GM23338 (cell line): Measurements from ENCODE around the gene AQP10. TPM values are rescaled to one million over a fixed set of nuclear protein-coding genes. Genes with fewer than 3 reads are reported as not detected.

ENCODE experiments used
- ATAC-seq: fragments of 200-7000 bp; cut with Tn5 transposase; 3 replicates; pipeline ENCODE4 v1.9.1; 2020
- DNase-seq: peaks from one replicate; pipeline ENCODE4 v3.0.0-alpha.2; 2015; ENCODE audit warnings: low spot score
- H2AFZ ChIP-seq: fragments of 200-600 bp; sonication (generic); 2 replicates; pipeline ENCODE4 v1.8.0; 2016; ENCODE audit warnings: antibody characterized with exemption, mild to moderate bottlenecking, moderate library complexity
- H3F3A ChIP-seq: fragments of 200-600 bp; sonication (generic); replicated peaks from 2 replicates; pipeline ENCODE4 v1.8.0; 2017; ENCODE audit warnings: antibody characterized with exemption, mixed run types, low read depth
- H3K27ac ChIP-seq: fragments of 200-600 bp; sonication (generic); 2 replicates; pipeline ENCODE4 v1.6.1; 2016; ENCODE audit warnings: low read depth
- H3K27me3 ChIP-seq: fragments of 200-600 bp; sonication (generic); 2 replicates; pipeline ENCODE4 v1.8.0; 2016; ENCODE audit warnings: mild to moderate bottlenecking, mixed run types, moderate library complexity; ENCODE audit not compliant: insufficient read depth
- H3K36me3 ChIP-seq: fragments of 200-600 bp; sonication (generic); 2 replicates; pipeline ENCODE4 v1.8.0; 2016; ENCODE audit warnings: mild to moderate bottlenecking; ENCODE audit not compliant: insufficient read depth
- H3K4me1 ChIP-seq: fragments of 200-600 bp; sonication (generic); 2 replicates; pipeline ENCODE4 v1.8.0; 2016; ENCODE audit warnings: mild to moderate bottlenecking, moderate library complexity; ENCODE audit not compliant: insufficient read depth
- H3K4me2 ChIP-seq: fragments of 200-600 bp; sonication (generic); 2 replicates; pipeline ENCODE4 v1.7.1; 2017; ENCODE audit warnings: mixed run types
- H3K4me3 ChIP-seq: fragments of 200-600 bp; sonication (generic); 2 replicates; pipeline ENCODE4 v1.6.1; 2016; ENCODE audit warnings: mixed run types
- H3K79me2 ChIP-seq: fragments of 200-600 bp; sonication (generic); replicated peaks from 2 replicates; pipeline ENCODE4 v1.8.0; 2017; ENCODE audit warnings: mild to moderate bottlenecking; ENCODE audit not compliant: insufficient read depth
- H3K9me2 ChIP-seq: fragments of 200-600 bp; sonication (generic); 2 replicates; pipeline ENCODE4 v1.8.0; 2017; ENCODE audit not compliant: insufficient read depth
- H4K20me1 ChIP-seq: fragments of 200-600 bp; sonication (generic); replicated peaks from 2 replicates; pipeline ENCODE4 v1.8.0; 2017; ENCODE audit warnings: mild to moderate bottlenecking; ENCODE audit not compliant: insufficient read depth
- H3K27ac Mint-ChIP-seq: 2 replicates; pipeline ENCODE4 v1.8.0; 2020; ENCODE audit warnings: inconsistent platforms, mild to moderate bottlenecking, moderate library complexity, mixed read lengths
- H3K27me3 Mint-ChIP-seq: 3 replicates; pipeline ENCODE4 v1.8.0; 2022; ENCODE audit warnings: low read depth, mild to moderate bottlenecking, moderate library complexity, mixed read lengths, inconsistent platforms; ENCODE audit not compliant: insufficient read depth, poor library complexity
- H3K36me3 Mint-ChIP-seq: 3 replicates; pipeline ENCODE4 v1.8.0; 2021; ENCODE audit warnings: low read depth, mild to moderate bottlenecking, inconsistent platforms, moderate library complexity, mixed read lengths
- H3K4me1 Mint-ChIP-seq: 3 replicates; pipeline ENCODE4 v1.8.0; 2020; ENCODE audit warnings: mild to moderate bottlenecking, inconsistent platforms, mixed read lengths
- H3K4me3 Mint-ChIP-seq: 3 replicates; pipeline ENCODE4 v1.8.0; 2021; ENCODE audit warnings: moderate library complexity, mild to moderate bottlenecking, inconsistent platforms, mixed read lengths
- H3K9me3 Mint-ChIP-seq: 3 replicates; pipeline ENCODE4 v1.8.0; 2020; ENCODE audit warnings: moderate library complexity, mild to moderate bottlenecking, inconsistent platforms, mixed read lengths
- CREB1 ChIP-seq: fragments of 250-450 bp; sonication (Bioruptor Pico); IDR thresholded peaks from 2 replicates; pipeline ENCODE4 v1.5.0; 2020; ENCODE audit warnings: low read depth, mild to moderate bottlenecking, moderate library complexity
- CTCF ChIP-seq, 2 experiments: fragments of 200-600 bp in 1 of 2; sonication (generic) in 1 of 2; conservative IDR thresholded peaks; 2 replicates each; pipeline versions ENCODE4 v1.5.1 to v1.6.1; 2016 to 2017; ENCODE audit warnings: antibody characterized with exemption in 2 of 2, low read depth in 2 of 2, mild to moderate bottlenecking in 2 of 2, moderate library complexity in 1 of 2
- EZH2phosphoT487 ChIP-seq: fragments of 200-600 bp; sonication (generic); IDR thresholded peaks from one replicate; pipeline ENCODE4 v1.8.1; 2018; ENCODE audit warnings: antibody characterized with exemption; ENCODE audit not compliant: unreplicated experiment
- NANOG ChIP-seq: IDR thresholded peaks from 2 replicates; pipeline ENCODE4 v1.6.1; 2016; ENCODE audit warnings: antibody characterized with exemption, borderline replicate concordance
- STAT1 ChIP-seq: IDR thresholded peaks from one replicate; pipeline ENCODE4 v1.6.1; 2016; ENCODE audit warnings: antibody characterized with exemption; ENCODE audit not compliant: unreplicated experiment
- ZNF114 ChIP-seq: fragments of 250-450 bp; sonication (Bioruptor Pico); IDR thresholded peaks from 2 replicates; pipeline ENCODE4 v1.5.0; 2020; ENCODE audit warnings: mild to moderate bottlenecking, moderate library complexity
- ZNF331 ChIP-seq: fragments of 250-450 bp; sonication (Bioruptor Pico); IDR thresholded peaks from 2 replicates; pipeline ENCODE4 v1.5.0; 2020; ENCODE audit warnings: low read depth, mild to moderate bottlenecking, moderate library complexity
- ZNF462 ChIP-seq: fragments of 250-450 bp; sonication (Bioruptor Pico); IDR thresholded peaks from 2 replicates; pipeline ENCODE4 v1.5.0; 2020; ENCODE audit warnings: mild to moderate bottlenecking, moderate library complexity
- polyA plus RNA-seq: library from polyadenylated mRNA; unstranded; fragments of >200 nt; fragmentation: Nextera tagmentation; extraction: Ambion mirVana; gene quantifications from 2 replicates; pipeline ENCODE4 v1.2.1, GENCODE V29; 2016
- total RNA-seq: library from RNA; depleted of rRNA; stranded (reverse); fragments of >200 nt; shearing (Covaris generic); gene quantifications from 2 replicates; pipeline ENCODE4 v1.2.3, GENCODE V29; 2014

AQP10 gene
- total and polyA plus RNA-seq, 2 experiments from 2014 or later: not detected

- TF ChIP-seq ZNF462 (CRISPR knock-in tag): no peak
Observed at GRCh38 chr1:154301582-154301981, 19.3 kb upstream of the AQP10 start (continued).

GRCh38 chr1:154304664-154305337 is 16.1 kb upstream of the AQP10 start:
- Histone ChIP-seq H4K20me1 (no peaks in the 10 kb centered on the region), H3K9me2 (no peaks in the 10 kb centered on the region), H3K4me1 (no peaks in the 10 kb centered on the region), H3K79me2 (no peaks in the 10 kb centered on the region), H2AFZ (no peak overlapping the region), H3K36me3 (no peaks in the 10 kb centered on the region), H3K4me3 (no peak overlapping the region), H3K4me2 (no peak overlapping the region), H3K27me3 (no peaks in the 10 kb centered on the region), H3F3A (no peaks in the 10 kb centered on the region), H3K27ac (no peak overlapping the region)
- ATAC-seq (no peak), DNase-seq (no peak)
- no peaks in the 10 kb centered on the region for H3K4me1 Mint-ChIP-seq
- H3K9me3 Mint-ChIP-seq: peaks cover 5% of the 10 kb centered on the region
- H3K4me3 Mint-ChIP-seq: no peak overlapping the region
- H3K27ac Mint-ChIP-seq: no peak overlapping the region
- peaks cover 5% of the 10 kb centered on the region for H3K27me3 Mint-ChIP-seq
- H3K36me3 Mint-ChIP-seq: no peaks in the 10 kb centered on the region
- no peak for TF ChIP-seq EZH2phosphoT487
- TF ChIP-seq CREB1: no peak
- no peak for TF ChIP-seq ZNF331
- no peak for TF ChIP-seq NANOG
- TF ChIP-seq STAT1: no peak
- TF ChIP-seq ZNF114 (CRISPR knock-in tag): no peak
- no peak for TF ChIP-seq CTCF (conservative IDR thresholded peaks at IDR 0.05; ENCODE audit: low read depth in 2 of 2)
